IMR-90 (cell line): ENCODE measurements around the gene MAT1A. TPM values are rescaled to one million over a fixed set of nuclear protein-coding genes. Genes with fewer than 3 reads are reported as not detected.

Experiments used
- ATAC-seq: fragments of 200-7000 bp; cut with Tn5 transposase; 2 replicates; pipeline ENCODE4 v1.9.1; 2020; ENCODE audit warnings: low read depth, mild to moderate bottlenecking, moderate library complexity
- BruUV-seq: library from RNA; stranded (reverse); fragments of 400-500 nt; replicated peaks from 2 replicates; lab custom pipeline; 2021; lab: Mats Ljungman, UMichigan
- CTCF ChIA-PET: fragments of 300-600 bp; formaldehyde crosslinking; extraction: SDS; loops from one replicate; lab custom pipeline; 2021; ENCODE audit warnings: antibody characterized with exemption; lab: Yijun Ruan, JAX
- POLR2A ChIA-PET: fragments of 300-600 bp; sonication (Branson Sonifier 250); formaldehyde crosslinking; loops from one replicate; lab custom pipeline; 2022; ENCODE audit warnings: antibody characterized with exemption; ENCODE audit not compliant: unreplicated experiment; lab: Charles Lee
- DNase-seq: peaks from one replicate; pipeline ENCODE4 v3.0.0; 2013
- H2AFZ ChIP-seq: replicated peaks from 2 replicates; pipeline ENCODE3; 2013; ENCODE audit warnings: low read length, mild to moderate bottlenecking; ENCODE audit not compliant: poor library complexity
- H2AK5ac ChIP-seq: 2 replicates; pipeline ENCODE4 v1.6.1; 2013; ENCODE audit warnings: low read depth, low read length, inconsistent platforms
- H2AK9ac ChIP-seq: replicated peaks from 2 replicates; pipeline ENCODE3; 2013; ENCODE audit warnings: mild to moderate bottlenecking, low read depth, low read length, moderate library complexity; ENCODE audit not compliant: poor library complexity
- H2BK120ac ChIP-seq: 2 replicates; pipeline ENCODE4 v1.6.1; 2013; ENCODE audit warnings: low read depth, low read length, inconsistent platforms
- H2BK15ac ChIP-seq: 3 replicates; pipeline ENCODE4 v1.6.1; 2013; ENCODE audit warnings: low read depth, low read length, inconsistent platforms
- H2BK20ac ChIP-seq: 2 replicates; pipeline ENCODE4 v1.6.1; 2013; ENCODE audit warnings: low read depth, mild to moderate bottlenecking, inconsistent platforms, low read length, moderate library complexity
- H2BK5ac ChIP-seq: 2 replicates; pipeline ENCODE4 v1.6.1; 2013; ENCODE audit warnings: mild to moderate bottlenecking, low read depth, low read length, inconsistent platforms; ENCODE audit not compliant: poor library complexity, severe bottlenecking
- H3K14ac ChIP-seq: replicated peaks from 2 replicates; pipeline ENCODE4 v1.6.1; 2013; ENCODE audit warnings: low read depth, low read length, inconsistent platforms
- H3K18ac ChIP-seq: 2 replicates; pipeline ENCODE4 v1.6.1; 2013; ENCODE audit warnings: low read depth, low read length, control low read depth
- H3K23ac ChIP-seq: 2 replicates; pipeline ENCODE4 v1.6.1; 2013; ENCODE audit warnings: low read depth, low read length, inconsistent platforms
- H3K27ac ChIP-seq: 2 replicates; pipeline ENCODE4 v1.5.1; 2013; ENCODE audit warnings: mild to moderate bottlenecking, control low read depth, low read length; ENCODE audit not compliant: insufficient read depth
- H3K27me3 ChIP-seq: 2 replicates; pipeline ENCODE4 v1.6.1; 2013; ENCODE audit warnings: low read length; ENCODE audit not compliant: control insufficient read depth, insufficient read depth
- H3K36me3 ChIP-seq: 2 replicates; pipeline ENCODE4 v1.6.1; 2013; ENCODE audit warnings: low read length, mixed read lengths; ENCODE audit not compliant: control insufficient read depth, insufficient read depth
- H3K4ac ChIP-seq: 2 replicates; pipeline ENCODE4 v1.6.1; 2013; ENCODE audit warnings: low read depth, low read length, inconsistent platforms
- H3K4me1 ChIP-seq: 2 replicates; pipeline ENCODE4 v1.6.1; 2013; ENCODE audit warnings: low read length, mixed read lengths; ENCODE audit not compliant: control insufficient read depth, insufficient read depth
- H3K4me2 ChIP-seq: 2 replicates; pipeline ENCODE4 v1.6.1; 2013; ENCODE audit warnings: low read depth, mild to moderate bottlenecking, control low read depth, low read length, moderate library complexity
- H3K4me3 ChIP-seq: 2 replicates; pipeline ENCODE4 v1.5.1; 2013; ENCODE audit warnings: low read depth, mild to moderate bottlenecking, control low read depth, low read length, moderate library complexity; ENCODE audit not compliant: insufficient read depth
- H3K56ac ChIP-seq: 2 replicates; pipeline ENCODE4 v1.6.1; 2013; ENCODE audit warnings: low read length, inconsistent platforms; ENCODE audit not compliant: insufficient read depth; ENCODE audit errors: extremely low read depth
- H3K79me1 ChIP-seq, 2 experiments: 2 replicates each; pipeline ENCODE4 v1.6.1; 2013; ENCODE audit warnings: low read length in 2 of 2, inconsistent platforms in 1 of 2, low read depth in 1 of 2
- H3K9ac ChIP-seq: 2 replicates; pipeline ENCODE4 v1.6.1; 2013; ENCODE audit warnings: low read depth, low read length, control low read depth
- H3K9me1 ChIP-seq: 2 replicates; pipeline ENCODE4 v1.6.1; 2013; ENCODE audit warnings: low read length, inconsistent platforms; ENCODE audit not compliant: insufficient read depth
- H3K9me3 ChIP-seq: 2 replicates; pipeline ENCODE4 v1.6.1; 2013; ENCODE audit warnings: low read length; ENCODE audit not compliant: control insufficient read depth, insufficient read depth
- H4K20me1 ChIP-seq: 2 replicates; pipeline ENCODE4 v1.6.1; 2013; ENCODE audit warnings: low read length, inconsistent platforms; ENCODE audit not compliant: insufficient read depth
- H4K5ac ChIP-seq: 2 replicates; pipeline ENCODE4 v1.6.1; 2013; ENCODE audit warnings: mild to moderate bottlenecking, low read depth, low read length, control low read depth
- H4K8ac ChIP-seq, 2 experiments: 2 replicates each; pipeline ENCODE4 v1.6.1; 2013; ENCODE audit warnings: low read depth in 2 of 2, low read length in 2 of 2, control low read depth in 1 of 2, inconsistent platforms in 1 of 2
- H4K91ac ChIP-seq: 2 replicates; pipeline ENCODE4 v1.6.1; 2013; ENCODE audit warnings: low read depth, low read length, inconsistent platforms; ENCODE audit not compliant: insufficient read depth
- BHLHE40 ChIP-seq: fragments of 150-350 bp; IDR thresholded peaks from 2 replicates; pipeline ENCODE4 v1.6.1; 2016; ENCODE audit warnings: mild to moderate bottlenecking, low read depth, low read length
- CEBPB ChIP-seq: IDR thresholded peaks from 2 replicates; pipeline ENCODE4 v1.6.1; 2012; ENCODE audit warnings: low read depth, low read length, improper control_type of control experiment
- CHD1 ChIP-seq: IDR thresholded peaks from 2 replicates; pipeline ENCODE4 v1.6.1; 2012; ENCODE audit warnings: low read depth, low read length, improper control_type of control experiment
- MAZ ChIP-seq: IDR thresholded peaks from 2 replicates; pipeline ENCODE4 v1.6.1; 2012; ENCODE audit warnings: low read depth, mild to moderate bottlenecking, low read length, improper control_type of control experiment, moderate library complexity, borderline replicate concordance
- MXI1 ChIP-seq: IDR thresholded peaks from 2 replicates; pipeline ENCODE4 v1.6.1; 2012; ENCODE audit warnings: low read depth, mild to moderate bottlenecking, low read length, moderate library complexity, borderline replicate concordance
- NFE2L2 ChIP-seq: fragments of 150-350 bp; IDR thresholded peaks from 2 replicates; pipeline ENCODE4 v1.6.1; 2016; ENCODE audit warnings: low read depth, mild to moderate bottlenecking, low read length
- POLR2A ChIP-seq: IDR thresholded peaks from 2 replicates; pipeline ENCODE4 v1.6.1; 2012; ENCODE audit warnings: mild to moderate bottlenecking, low read depth, low read length
- RAD21 ChIP-seq: IDR thresholded peaks from 2 replicates; pipeline ENCODE4 v1.6.1; 2012; ENCODE audit warnings: low read length, improper control_type of control experiment
- WGBS, 2 experiments: methylation state at CpG; one replicate each; pipeline versions ENCODE4 v1.1.5 to v1.1.7; 2013; ENCODE audit warnings: missing lambda C conversion rate in 2 of 2; ENCODE audit not compliant: insufficient read length in 1 of 2; ENCODE audit errors: extremely low coverage in 2 of 2; 5-methylcytosine and 5-hydroxymethylcytosine counted together
- dilution Hi-C: fragments of 300-500 bp; cut with HindIII; formaldehyde crosslinking; loops from one replicate; pipeline ENCODE4 v1.14.3; 2018; ENCODE audit warnings: low sequenced_read_pairs; ENCODE audit not compliant: unreplicated experiment
- in situ Hi-C: fragments of 300-500 bp; cut with MboI; formaldehyde crosslinking; loops from 3 replicates; pipeline ENCODE4 v1.14.3; 2019; ENCODE audit warnings: low sequenced_read_pairs, inconsistent platforms, mixed read lengths
- intact Hi-C: fragments of 100-400 bp; cut with micrococcal nuclease; formaldehyde crosslinking; loops from 2 replicates; pipeline ENCODE4 v1.10.0; 2022
- polyA plus RNA-seq, 3 experiments: library from polyadenylated mRNA; depleted of rRNA; stranded (reverse); fragments of >200 nt; gene quantifications; 2 replicates each; pipeline ENCODE4 v1.2.3, GENCODE V29; 2012; ENCODE audit warnings: low replicate concordance in 1 of 3
- total RNA-seq: library from RNA; depleted of rRNA; stranded (reverse); fragments of >200 nt; gene quantifications from 2 replicates; pipeline ENCODE4 v1.2.3, GENCODE V29; 2012
- TF ChIP-seq, protein P1 (sequence below): fragments of 150-350 bp; IDR thresholded peaks from 2 replicates; pipeline ENCODE4 v1.6.1; 2016; ENCODE audit warnings: low read depth, mild to moderate bottlenecking, low read length, moderate library complexity, borderline replicate concordance
- TF ChIP-seq, protein P2 (sequence below): fragments of 150-350 bp; IDR thresholded peaks from 2 replicates; pipeline ENCODE4 v1.6.1; 2017; ENCODE audit warnings: mild to moderate bottlenecking, antibody characterized with exemption, low read length, low read depth
- TF ChIP-seq, protein P3 (sequence below): conservative IDR thresholded peaks from 2 replicates; pipeline ENCODE4 v1.5.1; 2012; ENCODE audit warnings: mild to moderate bottlenecking, low read depth, low read length, improper control_type of control experiment

Gene MAT1A
- total and polyA plus RNA-seq, 2 of the 4 experiments (the other 2 are of a cell fraction): not detected

DNA sequence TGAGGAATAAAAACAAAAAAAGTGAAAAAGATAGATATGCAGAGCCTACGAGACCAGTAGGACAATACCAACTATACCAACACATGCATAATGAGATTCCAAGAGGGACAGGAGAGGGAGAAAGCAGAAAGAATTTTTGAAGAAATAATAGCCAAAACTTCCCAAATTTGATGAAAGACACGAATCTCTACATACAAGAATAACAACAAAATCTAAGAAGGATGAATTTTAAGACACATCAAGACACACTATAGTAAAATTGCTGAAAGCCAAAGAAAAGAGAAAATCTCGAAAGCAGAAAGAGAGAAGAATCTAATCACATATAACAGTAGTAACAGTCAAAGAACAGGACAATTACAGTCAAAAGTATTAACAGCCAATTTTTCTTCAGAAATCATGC is 7.5 kb upstream of the MAT1A start:
- TF ChIP-seq CHD1 (no peak), BHLHE40 (no peak), MAZ (no peak), NFE2L2 (no peak), RAD21 (no peak), CEBPB (no peak), POLR2A (no peak), MXI1 (no peak)
- TF ChIP-seq, protein P1, sequence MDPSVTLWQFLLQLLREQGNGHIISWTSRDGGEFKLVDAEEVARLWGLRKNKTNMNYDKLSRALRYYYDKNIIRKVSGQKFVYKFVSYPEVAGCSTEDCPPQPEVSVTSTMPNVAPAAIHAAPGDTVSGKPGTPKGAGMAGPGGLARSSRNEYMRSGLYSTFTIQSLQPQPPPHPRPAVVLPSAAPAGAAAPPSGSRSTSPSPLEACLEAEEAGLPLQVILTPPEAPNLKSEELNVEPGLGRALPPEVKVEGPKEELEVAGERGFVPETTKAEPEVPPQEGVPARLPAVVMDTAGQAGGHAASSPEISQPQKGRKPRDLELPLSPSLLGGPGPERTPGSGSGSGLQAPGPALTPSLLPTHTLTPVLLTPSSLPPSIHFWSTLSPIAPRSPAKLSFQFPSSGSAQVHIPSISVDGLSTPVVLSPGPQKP: no peak
- TF ChIP-seq, protein P2, sequence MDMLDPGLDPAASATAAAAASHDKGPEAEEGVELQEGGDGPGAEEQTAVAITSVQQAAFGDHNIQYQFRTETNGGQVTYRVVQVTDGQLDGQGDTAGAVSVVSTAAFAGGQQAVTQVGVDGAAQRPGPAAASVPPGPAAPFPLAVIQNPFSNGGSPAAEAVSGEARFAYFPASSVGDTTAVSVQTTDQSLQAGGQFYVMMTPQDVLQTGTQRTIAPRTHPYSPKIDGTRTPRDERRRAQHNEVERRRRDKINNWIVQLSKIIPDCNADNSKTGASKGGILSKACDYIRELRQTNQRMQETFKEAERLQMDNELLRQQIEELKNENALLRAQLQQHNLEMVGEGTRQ: no peak
- TF ChIP-seq, protein P3, sequence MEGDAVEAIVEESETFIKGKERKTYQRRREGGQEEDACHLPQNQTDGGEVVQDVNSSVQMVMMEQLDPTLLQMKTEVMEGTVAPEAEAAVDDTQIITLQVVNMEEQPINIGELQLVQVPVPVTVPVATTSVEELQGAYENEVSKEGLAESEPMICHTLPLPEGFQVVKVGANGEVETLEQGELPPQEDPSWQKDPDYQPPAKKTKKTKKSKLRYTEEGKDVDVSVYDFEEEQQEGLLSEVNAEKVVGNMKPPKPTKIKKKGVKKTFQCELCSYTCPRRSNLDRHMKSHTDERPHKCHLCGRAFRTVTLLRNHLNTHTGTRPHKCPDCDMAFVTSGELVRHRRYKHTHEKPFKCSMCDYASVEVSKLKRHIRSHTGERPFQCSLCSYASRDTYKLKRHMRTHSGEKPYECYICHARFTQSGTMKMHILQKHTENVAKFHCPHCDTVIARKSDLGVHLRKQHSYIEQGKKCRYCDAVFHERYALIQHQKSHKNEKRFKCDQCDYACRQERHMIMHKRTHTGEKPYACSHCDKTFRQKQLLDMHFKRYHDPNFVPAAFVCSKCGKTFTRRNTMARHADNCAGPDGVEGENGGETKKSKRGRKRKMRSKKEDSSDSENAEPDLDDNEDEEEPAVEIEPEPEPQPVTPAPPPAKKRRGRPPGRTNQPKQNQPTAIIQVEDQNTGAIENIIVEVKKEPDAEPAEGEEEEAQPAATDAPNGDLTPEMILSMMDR: no peak
- no peak overlapping the region for H3K18ac ChIP-seq
- in situ Hi-C loops: no loop called here
- dilution Hi-C loops: no loop called here
- no peak overlapping the region for H2BK20ac ChIP-seq
- no peak for ATAC-seq
- intact Hi-C loops: no loop called here
- DNase-seq: no peak
- ChIA-PET CTCF (no interaction called here), POLR2A (no interaction called here)
- no peaks in the 10 kb centered on the region for H3K9me3 ChIP-seq
- no peak overlapping the region for H2BK120ac ChIP-seq
- H2AK9ac ChIP-seq: no peak overlapping the region
- no peak overlapping the region for H3K14ac ChIP-seq
- no peak overlapping the region for H2BK5ac ChIP-seq
- WGBS, 2 experiments: no CpG with 5 or more reads among the region's 3 CpGs
- H2AK5ac ChIP-seq: no peak overlapping the region
- peaks cover 2% of the 10 kb centered on the region; the same call in 1 of the 2 replicates for H3K27me3 ChIP-seq
- H4K8ac ChIP-seq: no peak overlapping the region
- no peak overlapping the region for H3K27ac ChIP-seq
- H3K4me2 ChIP-seq: no peak overlapping the region
- no peak overlapping the region for H3K56ac ChIP-seq
- H3K9me1 ChIP-seq: no peaks in the 10 kb centered on the region
- no peak overlapping the region for H4K91ac ChIP-seq
- H2AFZ ChIP-seq: no peak overlapping the region
- no peak overlapping the region for H3K4me3 ChIP-seq
- H3K79me1 ChIP-seq: no peaks in the 10 kb centered on the region
- no peaks in the 10 kb centered on the region for H3K36me3 ChIP-seq
- no TSS peak for BruUV-seq
- no peak overlapping the region for H3K4ac ChIP-seq
- H4K5ac ChIP-seq: no peak overlapping the region
- no peaks in the 10 kb centered on the region for H4K20me1 ChIP-seq
- H3K23ac ChIP-seq: no peak overlapping the region
- H2BK15ac ChIP-seq: no peak overlapping the region
- no peak overlapping the region for H3K9ac ChIP-seq
- H3K4me1 ChIP-seq: no peaks in the 10 kb centered on the region
